Esophagus (tissue), 2 donors: ENCODE data around the gene KIF3A. TPM values are rescaled to one million over a fixed set of nuclear protein-coding genes. Genes with fewer than 3 reads are reported as not detected.

Experiments used
- H3K27ac ChIP-seq, 2 donors: one replicate each; pipeline ENCODE4 v1.5.1; 2013; ENCODE audit warnings: low read depth in 2 of 2, mild to moderate bottlenecking in 2 of 2, inconsistent platforms in 1 of 2, low read length in 1 of 2, moderate library complexity in 1 of 2
- H3K27me3 ChIP-seq, 2 donors: one replicate each; pipeline ENCODE4 v1.6.1; 2013; ENCODE audit warnings: low read length in 2 of 2, control low read depth in 1 of 2, mild to moderate bottlenecking in 1 of 2; ENCODE audit not compliant: insufficient read depth in 2 of 2, control insufficient read depth in 1 of 2
- H3K36me3 ChIP-seq, 2 donors: one replicate each; pipeline ENCODE4 v1.6.1; 2013; ENCODE audit warnings: low read length in 1 of 2; ENCODE audit not compliant: control insufficient read depth in 2 of 2, insufficient read depth in 2 of 2
- H3K4me1 ChIP-seq, 2 donors: one replicate each; pipeline ENCODE4 v1.6.1; 2013; ENCODE audit warnings: low read length in 1 of 2; ENCODE audit not compliant: control insufficient read depth in 2 of 2, insufficient read depth in 2 of 2
- H3K4me3 ChIP-seq, 2 donors: one replicate each; pipeline ENCODE4 v1.5.1; 2013; ENCODE audit warnings: low read length in 2 of 2, mild to moderate bottlenecking in 2 of 2, low read depth in 1 of 2, moderate library complexity in 1 of 2
- H3K9me3 ChIP-seq, 2 donors: one replicate each; pipeline ENCODE4 v1.6.1; 2013; ENCODE audit warnings: mild to moderate bottlenecking in 2 of 2, low read depth in 1 of 2, low read length in 1 of 2, moderate library complexity in 1 of 2; ENCODE audit not compliant: control insufficient read depth in 2 of 2, insufficient read depth in 1 of 2
- WGBS, 2 donors: extraction: QIAGEN DNeasy Blood & Tissue Kit; methylation state at CpG; one replicate each; pipeline ENCODE4 v1.1.7; 2013; 5-methylcytosine and 5-hydroxymethylcytosine counted together
- polyA plus RNA-seq, 2 donors: library from polyadenylated mRNA; stranded (reverse); fragments of 200-250 nt; gene quantifications; one replicate each; pipeline ENCODE4 v1.2.3, GENCODE V29; 2013
- donor health status: healthy with polysubstance abuse.
- donor health status: Bipolar disorder and iron deficiency.

KIF3A gene
- polyA plus RNA-seq, 2 donors = 2.0 to 2.4 TPM

GRCh38 chr5:132674671-132675506 is 62.5 kb downstream of the KIF3A start:
- peak overlapping the region in 1 of 2 donors; percentile 22 for H3K27ac ChIP-seq

GRCh38 chr5:132673939-132674630 is 63.3 kb downstream of the KIF3A start, which contains the start of gene IL4:
Gene IL4, plus strand, starts transcription at chr5:132673989. Its CDS starts 62 bp downstream, at chr5:132674051.
- H3K4me3 ChIP-seq = no peak within 1 kb of the TSS
- no peaks in the 10 kb centered on the region for H3K36me3 ChIP-seq
- 76 to 77% methylated on average over 14 of the region's 14 CpGs for WGBS, 2 donors
- H3K4me1 ChIP-seq = peaks cover 0 to 5% of the 10 kb centered on the region in 2 donors
- no peaks in the 10 kb centered on the region for H3K9me3 ChIP-seq
- H3K27ac ChIP-seq = peak within 1 kb of the TSS in 1 of 2 donors; percentile 22
- H3K27me3 ChIP-seq = no peaks in the 10 kb centered on the region

More at GRCh38 chr5:132674671-132675506, 62.5 kb downstream of the KIF3A start:
- no peak overlapping the region for H3K4me3 ChIP-seq
- H3K27me3 ChIP-seq = no peaks in the 10 kb centered on the region
- WGBS, 2 donors = 58 to 62% methylated on average over 13 of the region's 13 CpGs
- H3K9me3 ChIP-seq = no peaks in the 10 kb centered on the region
- H3K4me1 ChIP-seq = peaks cover 0 to 5% of the 10 kb centered on the region in 2 donors
- no peaks in the 10 kb centered on the region for H3K36me3 ChIP-seq

- 64 to 90% methylated on average over 1 of the region's 1 CpG for WGBS, 2 donors
- H3K27me3 ChIP-seq = no peaks in the 10 kb centered on the region
These were observed 63.9 kb downstream of the KIF3A start for GRCh38 chr5:132673488-132673887.

GRCh38 chr5:132671000-132671399 is 66.3 kb downstream of the KIF3A start:
- Histone ChIP-seq H3K4me3 (no peak overlapping the region), H3K27ac (no peak overlapping the region), H3K9me3 (no peaks in the 10 kb centered on the region), H3K27me3 (no peaks in the 10 kb centered on the region), H3K36me3 (no peaks in the 10 kb centered on the region), H3K4me1 (peaks cover 0 to 5% of the 10 kb centered on the region in 2 donors)
- 94 to 97% methylated on average over 3 of the region's 3 CpGs for WGBS, 2 donors

More at GRCh38 chr5:132673488-132673887, 63.9 kb downstream of the KIF3A start:
- no peak overlapping the region for H3K27ac ChIP-seq
- H3K9me3 ChIP-seq = no peaks in the 10 kb centered on the region
- H3K4me3 ChIP-seq = no peak overlapping the region
- H3K36me3 ChIP-seq = no peaks in the 10 kb centered on the region
- peaks cover 0 to 5% of the 10 kb centered on the region in 2 donors for H3K4me1 ChIP-seq

GRCh38 chr5:132669966-132670882 is 67.1 kb downstream of the KIF3A start:
- H3K27ac ChIP-seq = no peak overlapping the region
- WGBS, 2 donors = 86 to 89% methylated on average over 16 of the region's 16 CpGs

GRCh38 chr5:132669455-132669820 is 67.9 kb downstream of the KIF3A start:
- no peak overlapping the region for H3K4me3 ChIP-seq
- WGBS, 2 donors = 83 to 85% methylated on average over 7 of the region's 7 CpGs
- no peaks in the 10 kb centered on the region for H3K9me3 ChIP-seq
- peaks cover 0 to 5% of the 10 kb centered on the region in 2 donors for H3K4me1 ChIP-seq
- H3K27me3 ChIP-seq = no peaks in the 10 kb centered on the region
- H3K27ac ChIP-seq = no peak overlapping the region
- no peaks in the 10 kb centered on the region for H3K36me3 ChIP-seq

More at GRCh38 chr5:132669966-132670882, 67.1 kb downstream of the KIF3A start:
- H3K36me3 ChIP-seq = no peaks in the 10 kb centered on the region
- H3K9me3 ChIP-seq = no peaks in the 10 kb centered on the region
- peaks cover 0 to 5% of the 10 kb centered on the region in 2 donors for H3K4me1 ChIP-seq
- no peaks in the 10 kb centered on the region for H3K27me3 ChIP-seq
- H3K4me3 ChIP-seq = no peak overlapping the region

- Histone ChIP-seq H3K27me3 (no peaks in the 10 kb centered on the region), H3K4me1 (peaks cover 0 to under 1% of the 10 kb centered on the region in 2 donors), H3K4me3 (no peak overlapping the region), H3K9me3 (no peaks in the 10 kb centered on the region), H3K27ac (no peak overlapping the region), H3K36me3 (no peaks in the 10 kb centered on the region)
- WGBS, 2 donors = 88 to 89% methylated on average over 14 of the region's 14 CpGs
These were observed 68.5 kb downstream of the KIF3A start for GRCh38 chr5:132668706-132669454.

- H3K27me3 ChIP-seq = no peaks in the 10 kb centered on the region
- H3K9me3 ChIP-seq = no peaks in the 10 kb centered on the region
- 79 to 83% methylated on average over 22 of the region's 22 CpGs for WGBS, 2 donors
- no peak overlapping the region for H3K27ac ChIP-seq
- no peaks in the 10 kb centered on the region for H3K36me3 ChIP-seq
- no peak overlapping the region for H3K4me3 ChIP-seq
- no peaks in the 10 kb centered on the region for H3K4me1 ChIP-seq
These were observed 69.3 kb downstream of the KIF3A start for GRCh38 chr5:132667761-132668705.
